ENCODE data around the gene EXOC4. TPM values are rescaled to one million over a fixed set of nuclear protein-coding genes. Genes with fewer than 3 reads are reported as not detected.

Gene EXOC4
- total RNA-seq, 1 donor from 2014 or later = 51.6 TPM

GRCh38 chr7:134014935-134015334 lies 762.1 kb downstream of the EXOC4 start:
- no peak for TF ChIP-seq CTCF (IDR thresholded peaks at IDR 0.05; ENCODE audit: insufficient read depth, low read length, poor library complexity, severe bottlenecking)
- Histone ChIP-seq H3K36me3 (ENCODE audit: control insufficient read depth, insufficient read depth, low read length) (no peaks in the 10 kb centered on the region), H3K4me3 (ENCODE audit: low read depth, low read length) (no peak overlapping the region), H3K27me3 (ENCODE audit: control insufficient read depth, insufficient read depth, low read length) (no peaks in the 10 kb centered on the region)
- DNase-seq (ENCODE audit: low read depth) = no peak

- H3K36me3 ChIP-seq (ENCODE audit: control insufficient read depth, insufficient read depth, low read length) = no peaks in the 10 kb centered on the region
- TF ChIP-seq CTCF (IDR thresholded peaks at IDR 0.05; ENCODE audit: insufficient read depth, low read length, poor library complexity, severe bottlenecking) = peak; percentile 87
- H3K4me3 ChIP-seq (ENCODE audit: low read depth, low read length) = no peak overlapping the region
- no peaks in the 10 kb centered on the region for H3K27me3 ChIP-seq (ENCODE audit: control insufficient read depth, insufficient read depth, low read length)
- DNase-seq (ENCODE audit: low read depth) = peak; percentile 2
These were observed 763.5 kb downstream of the EXOC4 start for GRCh38 chr7:134016223-134016941.

- no peak overlapping the region for H3K4me3 ChIP-seq (ENCODE audit: low read depth, low read length)
- H3K27me3 ChIP-seq (ENCODE audit: control insufficient read depth, insufficient read depth, low read length) = no peaks in the 10 kb centered on the region
- DNase-seq (ENCODE audit: low read depth) = no peak
- H3K36me3 ChIP-seq (ENCODE audit: control insufficient read depth, insufficient read depth, low read length) = no peaks in the 10 kb centered on the region
- TF ChIP-seq CTCF (IDR thresholded peaks at IDR 0.05; ENCODE audit: insufficient read depth, low read length, poor library complexity, severe bottlenecking) = no peak
These were observed 764.0 kb downstream of the EXOC4 start for GRCh38 chr7:134016942-134017303.

- no peak for DNase-seq (ENCODE audit: low read depth)
- Histone ChIP-seq H3K4me3 (ENCODE audit: low read depth, low read length) (no peak overlapping the region), H3K27me3 (ENCODE audit: control insufficient read depth, insufficient read depth, low read length) (no peaks in the 10 kb centered on the region), H3K36me3 (ENCODE audit: control insufficient read depth, insufficient read depth, low read length) (no peaks in the 10 kb centered on the region)
- no peak for TF ChIP-seq CTCF (IDR thresholded peaks at IDR 0.05; ENCODE audit: insufficient read depth, low read length, poor library complexity, severe bottlenecking)
These were observed 765.4 kb downstream of the EXOC4 start for GRCh38 chr7:134018306-134018705.

- no peak for TF ChIP-seq CTCF (IDR thresholded peaks at IDR 0.05; ENCODE audit: insufficient read depth, low read length, poor library complexity, severe bottlenecking)
- DNase-seq (ENCODE audit: low read depth) = no peak
- no peaks in the 10 kb centered on the region for H3K36me3 ChIP-seq (ENCODE audit: control insufficient read depth, insufficient read depth, low read length)
- H3K27me3 ChIP-seq (ENCODE audit: control insufficient read depth, insufficient read depth, low read length) = no peaks in the 10 kb centered on the region
- H3K4me3 ChIP-seq (ENCODE audit: low read depth, low read length) = no peak overlapping the region
These were observed 766.4 kb downstream of the EXOC4 start for GRCh38 chr7:134019251-134019650.

DNA sequence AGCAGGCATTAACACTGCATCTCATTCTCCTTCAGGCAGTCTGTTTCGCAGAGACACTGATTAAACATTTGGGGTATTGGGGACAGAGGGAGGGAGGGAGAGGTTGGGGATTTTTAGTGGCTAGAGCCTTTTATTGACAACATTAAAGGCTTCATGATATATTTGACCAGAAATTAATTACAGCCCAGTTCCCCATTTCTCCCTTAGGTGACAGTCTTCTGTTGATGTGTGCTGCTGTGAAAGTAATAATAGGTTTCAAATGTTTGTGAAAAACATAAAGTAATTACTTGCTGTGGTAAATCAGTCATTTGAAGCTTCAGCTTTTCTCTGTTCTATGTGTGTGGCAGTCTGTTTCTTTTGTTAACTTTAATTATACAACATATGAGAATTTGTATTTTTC lies 769.0 kb downstream of the EXOC4 start:
- H3K36me3 ChIP-seq (ENCODE audit: control insufficient read depth, insufficient read depth, low read length) = no peaks in the 10 kb centered on the region
- no peak overlapping the region for H3K4me3 ChIP-seq (ENCODE audit: low read depth, low read length)
- TF ChIP-seq CTCF (IDR thresholded peaks at IDR 0.05; ENCODE audit: insufficient read depth, low read length, poor library complexity, severe bottlenecking) = no peak
- no peak for DNase-seq (ENCODE audit: low read depth)
- H3K27me3 ChIP-seq (ENCODE audit: control insufficient read depth, insufficient read depth, low read length) = no peaks in the 10 kb centered on the region
